GM23338 (cell line): Measurements from ENCODE around the gene NSL1.

Experiments
- CREB1 ChIP-seq: fragments of 250-450 bp; sonication (Bioruptor Pico); IDR thresholded peaks from 2 replicates; pipeline ENCODE4 v1.5.0; 2020; ENCODE audit warnings: low read depth, mild to moderate bottlenecking, moderate library complexity
- CTCF ChIP-seq, 2 experiments: fragments of 200-600 bp in 1 of 2; sonication (generic) in 1 of 2; conservative IDR thresholded peaks; 2 replicates each; pipeline versions ENCODE4 v1.5.1 to v1.6.1; 2016 to 2017; ENCODE audit warnings: antibody characterized with exemption in 2 of 2, low read depth in 2 of 2, mild to moderate bottlenecking in 2 of 2, moderate library complexity in 1 of 2
- EZH2 ChIP-seq: fragments of 200-600 bp; sonication (generic); IDR thresholded peaks from one replicate; pipeline ENCODE4 v1.8.0; 2017; ENCODE audit warnings: antibody characterized with exemption, mild to moderate bottlenecking, low read depth; ENCODE audit not compliant: unreplicated experiment
- EZH2phosphoT487 ChIP-seq: fragments of 200-600 bp; sonication (generic); IDR thresholded peaks from one replicate; pipeline ENCODE4 v1.8.1; 2018; ENCODE audit warnings: antibody characterized with exemption; ENCODE audit not compliant: unreplicated experiment
- POLR2AphosphoS5 ChIP-seq: IDR thresholded peaks from 2 replicates; pipeline ENCODE4 v1.6.1; 2016; ENCODE audit warnings: antibody characterized with exemption, low read depth
- REST ChIP-seq: IDR thresholded peaks from one replicate; pipeline ENCODE4 v1.6.1; 2018; ENCODE audit warnings: antibody characterized with exemption; ENCODE audit not compliant: unreplicated experiment

- TF ChIP-seq CTCF (conservative IDR thresholded peaks at IDR 0.05; ENCODE audit: low read depth in 2 of 2): no peak
- TF ChIP-seq EZH2: no peak
- TF ChIP-seq EZH2phosphoT487: no peak
- TF ChIP-seq CREB1 (CRISPR knock-in tag): no peak
- no peak for TF ChIP-seq POLR2AphosphoS5
- no peak for TF ChIP-seq REST
Observed at GRCh38 chr1:212727386-212728181, 64.0 kb downstream of the NSL1 start.
